ENCODE measurements around the gene LSM14A. TPM values are rescaled to one million over a fixed set of nuclear protein-coding genes. Genes with fewer than 3 reads are reported as not detected.
"Not testable (repeated sequence)": the region's sequence is repeated elsewhere in the genome, so short reads cannot be mapped to it uniquely, and the experiment has no call there.

LSM14A gene
- polyA plus RNA-seq, 3 donors: 73.2 to 91.8 (median 82.7) TPM

GRCh38 chr19:34237939-34238338 lies 65.6 kb downstream of the LSM14A start:
- H3K9me3 Mint-ChIP-seq: peaks cover 0 to 2% (median 0%) of the 10 kb centered on the region in 7 donors
- H3K27me3 ChIP-seq (ENCODE audit: control insufficient read depth in 2 of 2, insufficient read depth in 2 of 2, low read length in 2 of 2): no peaks in the 10 kb centered on the region
- peaks cover 0 to 9% of the 10 kb centered on the region in 2 donors for H3K36me3 Mint-ChIP-seq
- TF ChIP-seq CTCF (IDR thresholded peaks at IDR 0.05): no peak
- 100% methylated on average over 1 of the region's 4 CpGs for WGBS (ENCODE audit: insufficient coverage)
- intact Hi-C loops (cut with micrococcal nuclease): no loop called here
- H3K36me3 ChIP-seq (replicated peaks in 1 of 2; ENCODE audit: control insufficient read depth in 1 of 2, insufficient read depth in 2 of 2, low read length in 2 of 2): no peaks in the 10 kb centered on the region
- H3K4me1 Mint-ChIP-seq: no peaks in the 10 kb centered on the region
- H3K9ac ChIP-seq (ENCODE audit: insufficient read depth, low read length, poor library complexity, severe bottlenecking): no peak overlapping the region
- H3K27ac Mint-ChIP-seq: no peak overlapping the region
- no peak overlapping the region for H3K27ac ChIP-seq (ENCODE audit: low read depth in 1 of 2, low read length in 2 of 2)
- no peaks in the 10 kb centered on the region for H3K9me3 ChIP-seq (replicated peaks in 1 of 2; ENCODE audit: control insufficient read depth in 1 of 2, insufficient read depth in 1 of 2, low read length in 2 of 2)
- no peak overlapping the region for H3K4me2 ChIP-seq (replicated peaks; ENCODE audit: extremely low read depth, low read length, poor library complexity, severe bottlenecking)
- no peak overlapping the region for H3K4me3 ChIP-seq (replicated peaks in 1 of 3; ENCODE audit: low read depth in 2 of 3, low read length in 3 of 3)
- H2AFZ ChIP-seq (ENCODE audit: insufficient read depth, low read depth, low read length, poor library complexity, severe bottlenecking): no peak overlapping the region
- peaks cover 0 to 2% (median 0%) of the 10 kb centered on the region in 3 donors for H3K27me3 Mint-ChIP-seq (ENCODE audit: low read depth in 3 of 3)
- H3K4me3 Mint-ChIP-seq: no peak overlapping the region
- no peaks in the 10 kb centered on the region for H3K4me1 ChIP-seq (ENCODE audit: control insufficient read depth in 1 of 2, insufficient read depth in 2 of 2, low read length in 2 of 2)
- DNase-seq: no peak
- H3K79me2 ChIP-seq (ENCODE audit: insufficient read depth, low read length): no peaks in the 10 kb centered on the region
- no peaks in the 10 kb centered on the region for H4K20me1 ChIP-seq (ENCODE audit: insufficient read depth, low read length)

- TF ChIP-seq CTCF (IDR thresholded peaks at IDR 0.05): no peak
- no peaks in the 10 kb centered on the region for H3K4me1 Mint-ChIP-seq
- H3K27me3 Mint-ChIP-seq (ENCODE audit: low read depth in 3 of 3): peaks cover 0 to 4% (median 3%) of the 10 kb centered on the region in 3 donors
- DNase-seq: no peak
- Histone ChIP-seq H3K4me2 (replicated peaks; ENCODE audit: extremely low read depth, low read length, poor library complexity, severe bottlenecking) (no peak overlapping the region), H3K4me1 (ENCODE audit: control insufficient read depth in 1 of 2, insufficient read depth in 2 of 2, low read length in 2 of 2) (no peaks in the 10 kb centered on the region), H3K36me3 (replicated peaks in 1 of 2; ENCODE audit: control insufficient read depth in 1 of 2, insufficient read depth in 2 of 2, low read length in 2 of 2) (no peaks in the 10 kb centered on the region), H3K9me3 (replicated peaks in 1 of 2; ENCODE audit: control insufficient read depth in 1 of 2, insufficient read depth in 1 of 2, low read length in 2 of 2) (no peaks in the 10 kb centered on the region), H3K9ac (ENCODE audit: insufficient read depth, low read length, poor library complexity, severe bottlenecking) (no peak overlapping the region), H2AFZ (ENCODE audit: insufficient read depth, low read depth, low read length, poor library complexity, severe bottlenecking) (no peak overlapping the region), H3K4me3 (replicated peaks in 1 of 3; ENCODE audit: low read depth in 2 of 3, low read length in 3 of 3) (no peak overlapping the region), H3K27ac (ENCODE audit: low read depth in 1 of 2, low read length in 2 of 2) (no peak overlapping the region), H3K27me3 (ENCODE audit: control insufficient read depth in 2 of 2, insufficient read depth in 2 of 2, low read length in 2 of 2) (no peaks in the 10 kb centered on the region), H4K20me1 (ENCODE audit: insufficient read depth, low read length) (no peaks in the 10 kb centered on the region), H3K79me2 (ENCODE audit: insufficient read depth, low read length) (no peaks in the 10 kb centered on the region)
- WGBS (ENCODE audit: insufficient coverage): 70% methylated on average over 12 of the region's 13 CpGs
- no peak overlapping the region for H3K27ac Mint-ChIP-seq
- H3K9me3 Mint-ChIP-seq: no peaks in the 10 kb centered on the region
- peaks cover 0 to under 1% of the 10 kb centered on the region in 2 donors for H3K36me3 Mint-ChIP-seq
- H3K4me3 Mint-ChIP-seq: no peak overlapping the region
- intact Hi-C loops (cut with micrococcal nuclease): no loop called here
These were observed 69.4 kb downstream of the LSM14A start for GRCh38 chr19:34241513-34242337.

GRCh38 chr19:34243138-34243875 lies 71.0 kb downstream of the LSM14A start:
- WGBS (ENCODE audit: insufficient coverage): 95% methylated on average over 8 of the region's 10 CpGs
- H3K4me1 Mint-ChIP-seq; H3K9me3 ChIP-seq (replicated peaks in 1 of 2; ENCODE audit: control insufficient read depth in 1 of 2, insufficient read depth in 1 of 2, low read length in 2 of 2); H2AFZ ChIP-seq (ENCODE audit: insufficient read depth, low read depth, low read length, poor library complexity, severe bottlenecking); H3K4me1 ChIP-seq (ENCODE audit: control insufficient read depth in 1 of 2, insufficient read depth in 2 of 2, low read length in 2 of 2); DNase-seq; H3K4me2 ChIP-seq (replicated peaks; ENCODE audit: extremely low read depth, low read length, poor library complexity, severe bottlenecking); intact Hi-C loops (cut with micrococcal nuclease); H3K4me3 ChIP-seq (replicated peaks in 1 of 3; ENCODE audit: low read depth in 2 of 3, low read length in 3 of 3); H3K4me3 Mint-ChIP-seq; H3K9ac ChIP-seq (ENCODE audit: insufficient read depth, low read length, poor library complexity, severe bottlenecking); H3K27me3 Mint-ChIP-seq (ENCODE audit: low read depth in 3 of 3); H3K9me3 Mint-ChIP-seq; H3K79me2 ChIP-seq (ENCODE audit: insufficient read depth, low read length); H3K27ac ChIP-seq (ENCODE audit: low read depth in 1 of 2, low read length in 2 of 2); H3K36me3 ChIP-seq (replicated peaks in 1 of 2; ENCODE audit: control insufficient read depth in 1 of 2, insufficient read depth in 2 of 2, low read length in 2 of 2); H3K36me3 Mint-ChIP-seq; H3K27ac Mint-ChIP-seq; H4K20me1 ChIP-seq (ENCODE audit: insufficient read depth, low read length); H3K27me3 ChIP-seq (ENCODE audit: control insufficient read depth in 2 of 2, insufficient read depth in 2 of 2, low read length in 2 of 2): not testable (repeated sequence)

All from CD14-positive monocyte (primary cell).